ENCODE results near the gene GRB14. TPM values are rescaled to one million over a fixed set of nuclear protein-coding genes. Genes with fewer than 3 reads are reported as not detected.

Gene GRB14
- total and polyA plus RNA-seq, 2 of the 13 experiments (the other 11 are each of a cell fraction or from before 2014, with no cell fraction given), result 4.6 to 5.8 TPM

- no peak for TF ChIP-seq DRAP1 (CRISPR knock-in tag; IDR thresholded peaks at IDR 0.05)
Observed at GRCh38 chr2:164530464-164530863, 90.8 kb downstream of the GRB14 start (continued).

GRCh38 chr2:164523726-164524125 is 97.6 kb downstream of the GRB14 start:
- Histone ChIP-seq H3K9ac (ENCODE audit: insufficient read depth, low read depth, low read length) (no peak overlapping the region), H3K79me2 (ENCODE audit: insufficient read depth, low read length) (no peaks in the 10 kb centered on the region), H3K27ac (ENCODE audit: extremely low read length, insufficient read depth, low read length) (no peak overlapping the region), H3K4me1 (ENCODE audit: insufficient read depth, low read length) (no peaks in the 10 kb centered on the region), H3K4me2 (ENCODE audit: low read depth, low read length) (no peak overlapping the region), H4K20me1 (ENCODE audit: insufficient read depth, low read length) (no peaks in the 10 kb centered on the region), H3K9me3 (ENCODE audit: low read length) (peaks cover 14% of the 10 kb centered on the region), H2AFZ (ENCODE audit: low read length) (no peak overlapping the region), H3K36me3 (replicated peaks in 1 of 2; ENCODE audit: control insufficient read depth in 1 of 2, insufficient read depth in 2 of 2, low read length in 2 of 2) (no peaks in the 10 kb centered on the region), H3K4me3 (replicated peaks in 1 of 3; ENCODE audit: insufficient read depth in 1 of 3, low read depth in 2 of 3, low read length in 3 of 3) (no peak overlapping the region), H3K27me3 (ENCODE audit: control insufficient read depth in 1 of 2, insufficient read depth in 2 of 2, low read length in 2 of 2) (no peaks in the 10 kb centered on the region)
- no peak for ATAC-seq
- ChIA-PET POLR2A (no interaction called here), CTCF (ENCODE audit: low intra/inter-chr PET ratio, low total read pairs) (no interaction called here)
- intact Hi-C loops (cut with micrococcal nuclease; ENCODE audit: unreplicated experiment) (no loop called here), in situ Hi-C loops (cut with HindIII; ENCODE audit: extremely low pct_ligation_motif_present, low pct_unique_long_range_greater_than_20kb) (no loop called here)
- TF ChIP-seq FOXP1 (IDR thresholded peaks at IDR 0.05) (no peak), FOXP1 (CRISPR knock-in tag; IDR thresholded peaks at IDR 0.05) (no peak), ZKSCAN8 (CRISPR knock-in tag; IDR thresholded peaks at IDR 0.05; ENCODE audit: borderline replicate concordance) (no peak), ZNF510 (CRISPR knock-in tag; IDR thresholded peaks at IDR 0.05; ENCODE audit: low read depth) (no peak), MAF1 (CRISPR knock-in tag; IDR thresholded peaks at IDR 0.05; ENCODE audit: borderline replicate concordance) (no peak), HOMEZ (CRISPR knock-in tag; IDR thresholded peaks at IDR 0.05; ENCODE audit: low read depth) (no peak), HDAC1 (CRISPR knock-in tag; IDR thresholded peaks at IDR 0.05) (no peak), RXRA (CRISPR knock-in tag; IDR thresholded peaks at IDR 0.05) (no peak), NPAS2 (CRISPR knock-in tag; IDR thresholded peaks at IDR 0.05; ENCODE audit: borderline replicate concordance) (no peak), ZNF224 (CRISPR knock-in tag; IDR thresholded peaks at IDR 0.05) (no peak), ZNF564 (CRISPR knock-in tag; IDR thresholded peaks at IDR 0.05) (no peak), SUZ12 (IDR thresholded peaks at IDR 0.05; ENCODE audit: low read depth, low read length) (no peak), ZNF3 (CRISPR knock-in tag; IDR thresholded peaks at IDR 0.05) (no peak), NFE2 (CRISPR knock-in tag; IDR thresholded peaks at IDR 0.05) (no peak)
- TF ChIP-seq, protein P1, sequence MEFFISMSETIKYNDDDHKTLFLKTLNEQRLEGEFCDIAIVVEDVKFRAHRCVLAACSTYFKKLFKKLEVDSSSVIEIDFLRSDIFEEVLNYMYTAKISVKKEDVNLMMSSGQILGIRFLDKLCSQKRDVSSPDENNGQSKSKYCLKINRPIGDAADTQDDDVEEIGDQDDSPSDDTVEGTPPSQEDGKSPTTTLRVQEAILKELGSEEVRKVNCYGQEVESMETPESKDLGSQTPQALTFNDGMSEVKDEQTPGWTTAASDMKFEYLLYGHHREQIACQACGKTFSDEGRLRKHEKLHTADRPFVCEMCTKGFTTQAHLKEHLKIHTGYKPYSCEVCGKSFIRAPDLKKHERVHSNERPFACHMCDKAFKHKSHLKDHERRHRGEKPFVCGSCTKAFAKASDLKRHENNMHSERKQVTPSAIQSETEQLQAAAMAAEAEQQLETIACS (CRISPR knock-in tag; IDR thresholded peaks at IDR 0.05), result no peak
- no TSS peak for BruUV-seq (replicated peaks)
- no peak for FAIRE-seq
- 89% methylated on average over 1 of the region's 1 CpG for WGBS (ENCODE audit: low lambda C conversion rate)
- DNase-seq (ENCODE audit: low spot score), result no peak
